ENCODE measurements around the gene RAD51C.
"Not testable (repeated sequence)": the region's sequence is repeated elsewhere in the genome, so short reads cannot be mapped to it uniquely, and the experiment has no call there.

Gene RAD51C

GRCh38 chr17:58684462-58684861 lies 7.9 kb upstream of the RAD51C start:
- DNase-seq: not testable (repeated sequence)

GRCh38 chr17:58686980-58687379 lies 5.4 kb upstream of the RAD51C start:
- no peak for DNase-seq

- no peak for DNase-seq
Observed at GRCh38 chr17:58688521-58688920, 3.9 kb upstream of the RAD51C start.

GRCh38 chr17:58690033-58690432 lies 2.4 kb upstream of the RAD51C start:
- not testable (repeated sequence) for DNase-seq

GRCh38 chr17:58691701-58692238 lies 632 bp upstream of the RAD51C start, which contains the start of gene TEX14:
Gene TEX14, minus strand, starts transcription at chr17:58692045. Its CDS starts 40,044 bp downstream, at chr17:58652001.
- no peak for DNase-seq

GRCh38 chr17:58693208-58693607 lies 806 bp downstream of the RAD51C start:
- no peak for DNase-seq

- DNase-seq: no peak
Observed at GRCh38 chr17:58693751-58694150, 1.3 kb downstream of the RAD51C start.

- no peak for DNase-seq
Observed at GRCh38 chr17:58694302-58694701, 1.9 kb downstream of the RAD51C start.

- DNase-seq: no peak
Observed at GRCh38 chr17:58694826-58695225, 2.4 kb downstream of the RAD51C start.

GRCh38 chr17:58699771-58700170 lies 7.4 kb downstream of the RAD51C start:
- no peak for DNase-seq

GRCh38 chr17:58702045-58702476 lies 9.7 kb downstream of the RAD51C start:
- no peak for DNase-seq

GRCh38 chr17:58702708-58703107 lies 10.3 kb downstream of the RAD51C start:
- DNase-seq: no peak

- DNase-seq: no peak
Observed at GRCh38 chr17:58703137-58703915, 10.9 kb downstream of the RAD51C start.

GRCh38 chr17:58703916-58704286 lies 11.5 kb downstream of the RAD51C start:
- no peak for DNase-seq

- no peak for DNase-seq
Observed at GRCh38 chr17:58706351-58707140, 14.1 kb downstream of the RAD51C start.

GRCh38 chr17:58710948-58711552 lies 18.6 kb downstream of the RAD51C start:
- DNase-seq: no peak

- DNase-seq: no peak
Observed at GRCh38 chr17:58722274-58722673, 29.9 kb downstream of the RAD51C start.

GRCh38 chr17:58722696-58723095 lies 30.3 kb downstream of the RAD51C start:
- no peak for DNase-seq

- DNase-seq: no peak
Observed at GRCh38 chr17:58728798-58729197, 36.4 kb downstream of the RAD51C start.

GRCh38 chr17:58730937-58731336 lies 38.5 kb downstream of the RAD51C start:
- no peak for DNase-seq

- no peak for DNase-seq
Observed at GRCh38 chr17:58734040-58734439, 41.6 kb downstream of the RAD51C start.

- no peak for DNase-seq
Observed at GRCh38 chr17:58734811-58735210, 42.4 kb downstream of the RAD51C start.

GRCh38 chr17:58741121-58741625 lies 48.8 kb downstream of the RAD51C start:
- DNase-seq: no peak
